GM20000 (cell line): ENCODE results near the gene RIMS4.
A peak's percentile ranks its signal among the peaks of the same experiment; 100 is the strongest.

Experiments
- DNase-seq: peaks from one replicate; pipeline ENCODE4 v3.0.0; 2012; ENCODE audit warnings: low spot score
- TF ChIP-seq, protein P1 (sequence below): IDR thresholded peaks from 2 replicates; pipeline ENCODE4 v1.5.1; 2012; ENCODE audit warnings: mild to moderate bottlenecking, control low read depth; ENCODE audit errors: extremely low read depth, missing control alignments

Gene RIMS4

DNA sequence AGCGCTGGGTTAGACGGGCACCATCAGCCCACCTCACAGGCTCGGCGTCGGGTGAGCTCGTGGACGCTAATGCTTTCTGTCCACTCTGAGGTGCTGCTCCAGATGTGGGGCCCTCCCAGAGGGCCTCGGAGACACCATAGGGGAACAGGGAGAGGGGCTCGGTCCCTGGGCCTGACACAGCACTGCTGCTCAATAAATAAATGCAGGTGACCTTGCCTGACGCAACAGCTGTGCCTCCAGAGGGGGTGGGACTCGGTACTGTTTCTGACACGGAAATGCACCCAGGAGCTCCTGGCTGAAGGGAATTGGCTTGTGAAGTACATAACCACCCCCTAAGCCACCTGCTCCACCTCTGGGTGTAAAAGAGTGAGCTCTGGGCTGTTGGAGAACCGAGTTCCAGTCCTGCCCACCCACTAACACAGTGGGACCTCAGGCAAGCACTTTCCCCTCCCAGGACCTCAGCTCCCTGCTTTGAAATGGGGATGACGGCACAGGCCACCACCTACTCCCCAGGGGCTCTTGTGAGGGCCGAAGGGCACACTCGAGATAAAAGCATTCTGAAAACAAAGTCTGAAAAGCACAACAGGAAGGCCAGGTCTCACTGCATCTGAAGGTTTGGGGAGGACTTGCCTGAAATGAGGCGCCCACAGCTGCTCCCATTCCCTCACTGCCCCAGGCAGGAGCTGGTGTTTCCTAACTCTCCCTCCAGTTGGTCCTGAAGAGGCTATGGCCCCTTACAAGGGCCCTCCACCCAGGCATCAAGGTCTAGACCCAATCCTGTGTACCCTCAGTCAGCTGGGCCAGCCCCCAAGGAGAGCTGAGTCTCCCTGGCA lies 58.0 kb downstream of the RIMS4 start:
- no peak for DNase-seq
- TF ChIP-seq, protein P1, sequence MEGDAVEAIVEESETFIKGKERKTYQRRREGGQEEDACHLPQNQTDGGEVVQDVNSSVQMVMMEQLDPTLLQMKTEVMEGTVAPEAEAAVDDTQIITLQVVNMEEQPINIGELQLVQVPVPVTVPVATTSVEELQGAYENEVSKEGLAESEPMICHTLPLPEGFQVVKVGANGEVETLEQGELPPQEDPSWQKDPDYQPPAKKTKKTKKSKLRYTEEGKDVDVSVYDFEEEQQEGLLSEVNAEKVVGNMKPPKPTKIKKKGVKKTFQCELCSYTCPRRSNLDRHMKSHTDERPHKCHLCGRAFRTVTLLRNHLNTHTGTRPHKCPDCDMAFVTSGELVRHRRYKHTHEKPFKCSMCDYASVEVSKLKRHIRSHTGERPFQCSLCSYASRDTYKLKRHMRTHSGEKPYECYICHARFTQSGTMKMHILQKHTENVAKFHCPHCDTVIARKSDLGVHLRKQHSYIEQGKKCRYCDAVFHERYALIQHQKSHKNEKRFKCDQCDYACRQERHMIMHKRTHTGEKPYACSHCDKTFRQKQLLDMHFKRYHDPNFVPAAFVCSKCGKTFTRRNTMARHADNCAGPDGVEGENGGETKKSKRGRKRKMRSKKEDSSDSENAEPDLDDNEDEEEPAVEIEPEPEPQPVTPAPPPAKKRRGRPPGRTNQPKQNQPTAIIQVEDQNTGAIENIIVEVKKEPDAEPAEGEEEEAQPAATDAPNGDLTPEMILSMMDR, result no peak

DNA sequence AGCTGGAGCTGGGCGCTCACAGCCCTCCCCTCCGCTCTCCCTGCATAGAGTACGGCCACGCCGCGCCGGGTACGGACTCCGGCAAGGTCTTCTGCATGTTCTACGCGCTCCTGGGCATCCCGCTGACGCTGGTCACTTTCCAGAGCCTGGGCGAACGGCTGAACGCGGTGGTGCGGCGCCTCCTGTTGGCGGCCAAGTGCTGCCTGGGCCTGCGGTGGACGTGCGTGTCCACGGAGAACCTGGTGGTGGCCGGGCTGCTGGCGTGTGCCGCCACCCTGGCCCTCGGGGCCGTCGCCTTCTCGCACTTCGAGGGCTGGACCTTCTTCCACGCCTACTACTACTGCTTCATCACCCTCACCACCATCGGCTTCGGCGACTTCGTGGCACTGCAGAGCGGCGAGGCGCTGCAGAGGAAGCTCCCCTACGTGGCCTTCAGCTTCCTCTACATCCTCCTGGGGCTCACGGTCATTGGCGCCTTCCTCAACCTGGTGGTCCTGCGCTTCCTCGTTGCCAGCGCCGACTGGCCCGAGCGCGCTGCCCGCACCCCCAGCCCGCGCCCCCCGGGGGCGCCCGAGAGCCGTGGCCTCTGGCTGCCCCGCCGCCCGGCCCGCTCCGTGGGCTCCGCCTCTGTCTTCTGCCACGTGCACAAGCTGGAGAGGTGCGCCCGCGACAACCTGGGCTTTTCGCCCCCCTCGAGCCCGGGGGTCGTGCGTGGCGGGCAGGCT lies 60.1 kb downstream of the RIMS4 start:
- no peak for DNase-seq
- TF ChIP-seq, protein P1, result peak; percentile 17

DNA sequence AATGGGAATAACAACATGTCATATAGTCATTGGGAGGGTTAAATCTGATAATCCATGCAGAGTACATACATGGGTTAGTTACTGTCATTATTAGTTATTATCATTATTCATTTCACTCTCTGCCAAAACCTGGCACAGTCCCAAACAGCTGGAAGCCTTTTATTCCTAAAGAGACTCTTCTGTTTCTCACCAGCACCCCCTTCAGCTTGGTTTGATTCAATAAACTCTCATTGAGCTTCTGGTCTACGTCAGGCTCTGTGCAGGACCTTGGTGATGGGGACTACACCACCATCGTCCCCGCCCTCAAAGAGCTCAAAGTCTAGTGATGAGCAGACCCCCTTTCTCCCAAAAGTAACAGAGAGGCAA lies 62.4 kb downstream of the RIMS4 start:
- TF ChIP-seq, protein P1, result no peak
- no peak for DNase-seq

DNA sequence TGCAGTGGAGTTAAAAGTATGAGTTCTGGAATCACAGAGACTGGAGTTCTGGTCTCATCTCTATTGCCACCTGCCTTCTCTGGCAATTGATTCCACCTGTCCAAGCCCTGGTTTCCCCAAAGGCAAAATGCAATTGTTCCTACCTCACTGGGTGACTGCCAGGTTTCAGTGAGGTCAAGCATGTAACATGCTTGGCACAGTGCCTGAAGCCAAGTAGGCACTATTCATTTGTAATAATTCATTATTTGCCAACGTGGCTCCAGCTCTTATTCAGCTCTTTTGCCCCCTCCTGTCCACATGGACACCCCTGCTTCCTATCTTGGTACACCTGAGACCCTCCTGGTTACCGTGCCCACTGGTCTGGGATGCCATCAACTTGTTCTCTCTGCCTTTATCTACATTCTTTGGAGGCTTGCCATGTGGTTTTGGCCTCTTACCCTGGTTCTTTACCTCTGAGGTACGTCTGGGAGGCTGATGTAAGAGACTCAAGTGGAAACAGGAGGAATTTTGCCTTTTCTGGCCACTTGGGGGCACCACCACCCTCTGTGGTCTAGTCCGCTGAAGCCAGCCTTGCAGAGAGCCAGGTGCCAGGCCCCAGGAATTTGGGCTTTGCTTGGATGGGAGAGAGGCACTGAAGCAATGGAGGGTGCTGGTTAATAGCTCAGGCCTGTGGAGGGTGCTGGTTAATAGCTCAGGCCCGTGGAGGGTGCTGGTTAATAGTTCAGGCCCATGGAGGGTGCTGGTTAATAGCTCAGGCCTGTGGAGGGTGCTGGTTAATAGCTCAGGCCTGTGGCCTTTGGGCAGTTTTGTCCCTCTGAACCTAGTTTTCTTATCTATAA lies 63.0 kb downstream of the RIMS4 start:
- DNase-seq, result peak; percentile 86
- TF ChIP-seq, protein P1, result peak; percentile 57

DNA sequence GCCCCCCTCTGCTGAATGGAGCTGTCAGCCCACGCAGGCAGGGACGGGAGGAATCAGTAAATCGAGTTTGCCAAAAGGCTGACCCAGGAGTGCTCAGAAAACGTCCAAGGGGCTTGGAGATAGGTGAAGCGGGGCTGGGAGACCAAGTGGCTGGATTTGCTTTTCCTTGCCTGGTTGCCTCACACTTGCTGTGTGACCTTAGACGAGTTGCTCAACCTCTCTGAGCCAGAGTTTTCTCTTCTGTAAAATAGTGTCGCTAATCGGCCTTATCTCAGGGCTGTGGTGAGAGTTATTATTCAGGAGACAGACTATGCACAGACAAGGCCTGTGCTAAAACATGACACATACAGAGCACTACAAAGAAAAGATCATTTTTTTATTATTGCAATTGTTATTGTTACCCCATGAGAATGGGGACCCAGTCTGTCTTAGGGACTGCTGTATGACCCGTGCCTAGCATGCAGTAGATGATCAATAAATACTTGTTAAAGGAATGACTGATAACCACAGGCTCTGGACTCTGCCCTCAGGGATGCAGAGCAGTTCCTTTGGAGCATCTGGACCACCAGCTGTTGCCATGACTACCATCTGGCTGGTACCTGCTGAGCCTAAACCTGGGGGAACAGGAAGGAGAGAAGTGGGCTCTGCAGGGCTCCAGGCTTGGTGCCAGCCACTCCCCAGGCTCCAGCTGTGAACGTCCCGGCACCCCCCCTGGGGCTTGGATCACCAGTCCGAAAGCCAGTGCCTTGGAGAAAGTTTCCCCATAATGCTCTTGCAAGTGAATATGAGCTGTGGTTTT lies 63.8 kb downstream of the RIMS4 start:
- TF ChIP-seq, protein P1, result no peak
- DNase-seq, result no peak

DNA sequence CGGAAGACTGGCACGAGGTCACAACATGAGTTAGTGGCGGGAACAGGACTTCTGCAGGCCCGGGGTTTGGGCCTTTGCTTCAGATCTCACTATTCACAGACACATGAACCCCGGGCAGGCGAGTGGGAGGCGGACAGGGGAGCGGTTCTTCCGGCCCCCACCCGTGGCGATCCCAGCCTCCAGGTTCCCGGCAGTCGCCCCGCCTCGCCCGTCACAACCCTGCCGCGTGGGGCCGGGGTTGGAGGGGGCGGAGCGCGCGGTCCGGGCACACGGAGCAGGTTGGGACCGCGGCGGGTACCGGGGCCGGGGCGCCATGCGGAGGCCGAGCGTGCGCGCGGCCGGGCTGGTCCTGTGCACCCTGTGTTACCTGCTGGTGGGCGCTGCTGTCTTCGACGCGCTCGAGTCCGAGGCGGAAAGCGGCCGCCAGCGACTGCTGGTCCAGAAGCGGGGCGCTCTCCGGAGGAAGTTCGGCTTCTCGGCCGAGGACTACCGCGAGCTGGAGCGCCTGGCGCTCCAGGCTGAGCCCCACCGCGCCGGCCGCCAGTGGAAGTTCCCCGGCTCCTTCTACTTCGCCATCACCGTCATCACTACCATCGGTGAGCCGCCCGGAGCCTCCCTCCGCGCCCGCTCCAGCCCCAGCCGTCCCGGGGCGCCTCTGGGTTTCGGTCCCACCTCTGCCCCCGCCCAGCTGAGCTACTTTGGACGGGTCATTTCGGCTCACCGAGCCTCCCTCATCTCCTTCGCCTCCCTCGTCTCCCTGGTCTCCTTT lies 64.6 kb downstream of the RIMS4 start, which contains the start of gene KCNK15:
Gene KCNK15 (plus strand): TSS at position 268 of the 769 bp plus-strand sequence. CDS start 46 bp downstream, at position 314.
- DNase-seq, result peak; percentile 59
- TF ChIP-seq, protein P1, result no peak
